HG03342 (cell line): Measurements from ENCODE around the gene IQCB1.
"Not testable (repeated sequence)": the region's sequence is repeated elsewhere in the genome, so short reads cannot be mapped to it uniquely, and the experiment has no call there.

Experiments
- ATAC-seq: cut with Tn5 transposase; IDR thresholded peaks from one replicate; pipeline ENCODE4 v1.9.1; 2021; ENCODE audit warnings: mild to moderate bottlenecking, moderate library complexity; ENCODE audit not compliant: unreplicated experiment

Gene IQCB1

DNA sequence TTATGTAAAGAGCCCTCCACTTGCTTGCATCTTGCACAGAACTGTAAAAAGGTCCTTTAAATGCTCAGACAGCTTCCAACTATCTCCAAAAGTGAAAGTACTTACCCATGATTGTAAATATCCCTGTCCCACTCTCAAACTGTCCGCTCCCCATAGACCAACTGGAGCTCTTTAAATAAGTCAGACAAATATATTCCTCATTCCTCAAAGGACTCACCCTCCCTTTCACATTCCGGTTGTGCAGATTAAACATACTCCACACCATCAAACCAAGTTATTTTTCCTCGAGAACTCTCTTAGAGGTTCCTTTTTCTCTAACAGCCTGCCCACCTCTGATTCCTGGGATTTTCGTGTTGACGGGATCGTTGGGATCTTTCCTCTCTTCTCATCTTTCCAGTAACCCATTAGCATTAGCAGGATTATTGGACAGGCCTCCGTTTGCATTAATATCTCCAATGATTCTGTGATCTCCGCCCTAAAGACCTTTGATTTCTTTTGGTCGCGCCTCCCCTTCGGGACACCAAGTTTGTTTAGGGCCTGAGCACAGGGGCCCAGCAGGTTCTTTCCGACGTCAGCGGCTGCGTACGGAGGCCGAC is 86.1 kb downstream of the IQCB1 start:
- no peak for ATAC-seq

DNA sequence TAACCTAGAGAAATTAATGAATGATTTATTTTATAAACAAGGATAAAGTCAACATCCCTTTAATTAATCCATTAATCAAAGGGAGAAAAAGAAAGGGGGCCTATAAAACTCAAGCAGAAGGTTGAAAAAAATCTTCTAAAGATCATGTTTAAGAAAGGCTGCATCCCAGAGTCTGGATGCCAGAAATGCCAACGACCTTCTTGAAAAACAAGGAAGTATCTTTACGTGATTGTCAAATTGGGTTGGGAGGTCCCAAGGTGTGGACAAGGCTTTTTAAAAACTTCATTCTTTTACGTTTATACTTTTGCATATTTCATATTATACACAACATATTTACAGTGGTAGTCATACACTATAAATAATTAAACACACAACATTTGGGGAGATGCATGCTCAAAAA is 86.9 kb downstream of the IQCB1 start:
- no peak for ATAC-seq

DNA sequence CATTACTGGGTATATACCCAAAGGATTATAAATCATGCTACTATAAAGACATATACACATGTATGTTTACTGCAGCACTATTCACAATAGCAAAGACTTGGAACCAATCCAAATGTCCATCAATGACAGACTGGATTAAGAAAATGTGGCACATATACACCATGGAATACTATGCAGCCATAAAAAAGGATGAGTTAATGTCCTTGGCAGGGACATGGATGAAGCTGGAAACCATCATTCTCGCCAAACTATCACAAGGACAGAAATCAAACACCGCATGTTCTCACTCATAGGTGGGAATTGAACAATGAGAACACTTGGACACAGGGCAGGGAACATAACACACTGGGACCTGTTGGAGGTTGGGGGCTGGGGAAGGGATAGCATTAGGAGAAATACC is 91.8 kb downstream of the IQCB1 start:
- not testable (repeated sequence) for ATAC-seq

DNA sequence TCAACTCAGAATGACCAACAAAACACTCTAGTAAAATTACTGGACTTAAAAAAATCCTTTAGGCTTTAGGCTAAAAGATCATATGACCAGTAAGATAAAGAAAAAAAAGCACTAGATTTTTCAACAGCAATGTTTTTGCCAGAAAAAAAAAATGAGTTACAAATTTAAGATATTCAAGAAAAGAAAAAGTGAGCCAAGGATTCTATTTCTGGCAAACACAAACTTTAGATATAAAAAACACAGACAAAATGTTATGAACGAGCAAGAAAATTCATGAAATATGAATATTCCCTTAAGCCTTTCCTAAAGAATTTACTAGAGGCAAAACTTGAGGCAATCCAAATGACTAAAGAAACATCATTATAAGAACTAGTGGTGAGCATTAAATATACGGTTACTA is 94.0 kb downstream of the IQCB1 start:
- ATAC-seq, result no peak

DNA sequence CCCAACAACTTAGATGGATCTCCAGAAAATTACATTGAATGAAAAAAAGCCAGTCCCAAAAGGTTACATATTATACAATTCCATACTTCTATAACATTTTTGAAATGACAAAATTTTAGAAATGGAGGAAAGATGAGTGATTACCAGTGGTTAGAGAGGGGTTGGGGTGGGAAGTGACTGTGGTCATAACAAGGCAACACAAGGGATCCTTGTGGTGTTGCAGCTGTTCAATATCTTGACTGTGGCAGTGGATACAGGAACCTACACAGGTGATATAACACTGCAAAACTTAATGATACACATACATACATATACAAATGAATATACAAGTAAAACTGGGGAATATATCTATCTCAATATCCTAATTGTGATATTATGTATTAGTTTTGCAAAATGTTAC is 95.0 kb downstream of the IQCB1 start:
- ATAC-seq, result no peak

DNA sequence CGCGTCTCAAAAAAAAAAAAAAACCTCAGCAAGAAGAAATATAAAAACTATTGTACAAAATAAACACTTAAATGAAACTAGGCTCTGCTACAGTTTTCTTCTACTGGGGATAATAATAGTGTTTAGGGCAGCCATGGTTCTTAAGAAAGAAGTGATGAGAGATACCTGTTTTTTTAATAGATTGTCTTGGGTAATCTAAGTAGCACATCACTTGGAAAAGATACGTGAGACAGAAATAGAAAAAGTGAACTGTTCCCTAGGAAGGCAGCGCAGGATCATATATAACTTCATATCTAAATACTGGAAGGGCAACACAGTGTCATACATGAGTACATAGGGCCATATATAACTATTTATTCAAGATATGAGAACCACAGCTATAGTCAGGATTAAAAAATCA is 97.2 kb downstream of the IQCB1 start:
- ATAC-seq, result no peak

DNA sequence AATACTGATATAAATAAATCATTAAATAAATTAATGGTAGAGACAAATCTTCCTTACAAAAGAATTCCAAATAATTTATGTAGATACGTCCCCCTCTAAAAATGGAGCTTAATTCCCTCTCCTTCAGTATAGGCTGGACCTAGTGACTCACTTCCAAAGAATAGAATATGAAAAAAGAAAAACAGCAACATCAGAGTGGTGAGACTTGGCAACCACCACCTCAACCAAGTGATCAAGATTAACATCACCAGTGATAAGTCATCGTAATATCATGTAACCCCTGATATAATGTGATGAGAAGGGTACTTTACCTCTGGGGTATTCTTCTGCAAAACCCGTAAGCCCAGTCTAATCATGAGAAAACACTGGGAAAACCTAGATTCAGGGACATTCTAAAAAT is 98.7 kb downstream of the IQCB1 start:
- ATAC-seq, result no peak

DNA sequence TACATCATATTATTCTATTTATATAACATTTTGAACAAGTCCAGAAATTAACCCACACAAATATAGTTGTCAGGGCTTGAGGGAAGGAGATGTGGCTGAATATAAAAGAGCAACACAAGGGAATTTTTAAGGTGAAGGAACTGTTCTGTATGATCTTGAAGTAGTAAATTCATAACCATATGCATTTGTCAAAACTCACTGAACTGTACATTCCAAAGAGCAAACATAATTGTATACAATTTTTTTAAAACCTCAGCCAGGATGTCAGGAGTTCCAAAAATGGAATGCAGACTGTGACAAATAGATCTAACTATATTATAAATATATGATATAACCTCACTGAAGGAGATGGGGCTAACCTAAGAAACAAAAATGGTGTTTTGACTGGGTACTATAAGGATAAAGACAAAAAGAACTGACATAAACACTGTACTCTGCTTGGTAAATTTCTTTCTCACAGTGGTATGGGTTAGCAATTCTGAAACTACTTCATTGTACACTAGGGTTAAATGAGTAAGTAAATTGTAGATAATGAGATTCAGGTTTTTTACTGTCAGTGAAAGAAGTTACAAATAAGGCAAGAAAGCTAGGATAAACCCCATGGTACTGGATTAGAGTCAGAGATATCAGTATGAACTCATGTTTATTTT is 99.7 kb downstream of the IQCB1 start:
- ATAC-seq, result peak; percentile 96

DNA sequence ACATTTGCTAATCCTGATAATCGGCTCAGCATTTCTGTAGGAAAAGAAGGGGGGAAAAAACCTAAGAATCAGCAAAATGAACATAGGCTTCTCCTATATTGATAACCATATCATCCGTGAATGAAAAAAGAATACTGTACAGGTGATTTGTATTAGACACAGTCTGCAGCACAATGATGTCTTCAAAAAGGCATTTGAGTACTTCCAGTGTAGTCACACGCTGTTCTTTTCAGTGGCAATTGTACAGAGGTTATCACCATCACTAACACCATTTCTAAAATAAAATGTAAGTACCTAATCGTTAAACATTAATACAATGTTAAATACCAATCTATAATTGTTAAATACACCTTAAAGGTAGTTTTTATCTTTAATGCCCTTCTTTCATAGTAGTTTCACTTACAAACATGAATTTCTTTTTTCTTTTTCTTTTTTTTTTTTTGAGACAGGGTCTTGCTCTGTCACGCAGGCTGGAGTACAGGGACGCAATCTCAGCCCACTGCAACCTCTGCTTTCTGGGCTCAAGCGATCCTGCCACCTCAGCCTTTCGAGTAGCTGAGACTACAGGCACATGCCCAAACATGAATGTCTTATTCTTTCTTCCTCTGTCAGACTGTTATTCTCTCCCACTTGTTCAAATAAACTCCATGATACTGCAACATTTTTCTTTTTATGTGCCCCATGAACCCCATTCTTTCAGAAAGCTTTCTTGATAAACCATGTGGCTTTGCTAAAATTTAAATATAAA is 103.7 kb downstream of the IQCB1 start:
- no peak for ATAC-seq

DNA sequence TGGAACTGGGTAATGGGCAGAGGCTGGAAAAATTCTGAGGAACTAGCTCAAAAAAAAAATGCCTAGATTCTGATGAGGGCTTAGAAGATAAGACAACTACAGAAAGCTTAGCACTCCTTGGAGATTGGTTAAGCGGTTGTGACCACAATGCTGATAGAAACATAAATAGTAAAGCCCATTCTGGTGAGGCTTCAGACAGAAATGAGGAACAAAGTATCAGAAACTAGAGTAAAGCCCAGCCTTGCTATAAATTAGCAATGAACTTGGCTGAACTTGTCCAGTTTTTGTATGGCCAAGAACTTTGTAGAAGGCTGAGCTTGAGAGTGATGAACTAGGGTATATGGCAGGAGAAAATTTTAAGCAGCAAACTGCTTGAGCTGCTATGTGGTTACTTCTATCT is 110.7 kb downstream of the IQCB1 start:
- peak; percentile 81 for ATAC-seq

DNA sequence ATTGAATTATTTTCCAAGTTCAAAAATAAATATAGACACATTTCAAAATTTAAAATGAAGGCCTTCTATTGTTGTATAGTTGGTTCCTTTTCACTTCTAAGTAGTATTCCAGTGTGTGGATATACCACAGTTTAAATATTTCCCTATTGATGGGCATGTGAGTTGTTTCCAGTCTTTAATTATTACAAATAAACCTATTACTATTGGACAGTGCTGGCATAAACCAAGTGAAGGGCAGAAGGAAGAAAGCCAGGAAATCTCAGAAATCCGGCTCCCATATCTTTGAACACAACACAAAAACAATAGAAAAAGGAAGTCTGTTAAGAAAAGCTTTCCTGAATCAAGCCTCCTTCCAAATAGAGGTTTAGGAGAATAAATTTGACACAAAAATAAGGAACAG is 111.4 kb downstream of the IQCB1 start:
- ATAC-seq, result no peak

DNA sequence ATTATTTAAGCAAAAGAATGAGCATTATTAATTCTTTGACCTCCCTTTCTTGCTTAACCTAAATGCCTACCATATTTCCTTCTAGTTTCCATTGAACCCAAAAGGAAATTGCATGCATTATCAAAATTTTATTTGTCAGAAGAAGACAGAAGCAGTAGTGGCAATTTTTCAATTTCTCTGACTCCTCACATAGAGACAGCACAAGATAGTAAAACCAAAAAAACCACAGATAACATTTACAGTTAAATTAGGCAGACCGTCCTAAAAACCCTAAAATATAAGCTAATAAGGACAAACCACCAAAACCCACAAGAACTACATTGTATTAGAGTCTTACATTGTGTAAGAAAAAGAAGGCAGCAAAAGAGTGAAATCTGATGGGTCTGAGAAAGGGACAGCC is 112.4 kb downstream of the IQCB1 start:
- no peak for ATAC-seq

DNA sequence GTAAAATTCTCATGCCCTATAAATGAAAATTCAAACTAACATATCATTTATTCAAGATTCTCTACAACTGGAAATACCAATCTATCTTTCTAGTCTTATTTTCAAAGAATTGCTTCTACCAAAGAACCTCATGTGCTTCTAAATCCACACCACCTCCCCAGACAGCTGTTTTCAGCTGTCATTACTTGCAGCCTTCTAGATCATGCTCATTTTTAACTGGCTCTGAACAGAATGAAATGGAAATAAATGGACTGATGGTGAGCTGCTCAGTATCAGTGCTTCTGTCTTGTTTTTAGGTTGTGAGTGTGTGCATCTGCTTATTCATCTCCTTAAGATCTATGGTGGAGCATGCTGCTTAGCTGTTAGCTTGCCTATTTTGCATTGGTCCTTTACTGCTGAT is 114.7 kb downstream of the IQCB1 start:
- ATAC-seq, result no peak
